ENCODE results near the gene PLEKHM3.
"Not testable (repeated sequence)": the region's sequence is repeated elsewhere in the genome, so short reads cannot be mapped to it uniquely, and the experiment has no call there.

The PLEKHM3 gene

DNA sequence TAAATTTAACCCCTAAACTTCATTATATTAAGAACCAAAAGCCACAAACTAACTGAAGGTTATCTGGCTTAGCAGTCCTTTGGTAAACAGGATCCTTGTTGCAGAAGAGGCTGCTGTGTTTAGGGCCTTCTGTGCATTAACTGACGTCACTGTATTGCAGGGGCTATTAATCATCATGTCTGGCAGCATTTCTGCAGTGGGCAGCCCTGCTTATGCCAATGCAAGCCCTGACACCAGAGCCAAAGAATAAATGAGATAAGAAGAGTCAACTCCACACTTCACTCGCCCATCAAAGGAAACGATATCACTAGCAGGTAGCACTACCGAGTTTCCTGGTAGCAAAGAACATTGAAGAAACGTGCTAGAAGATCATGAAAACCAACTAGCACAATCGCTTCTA, 110.6 kb downstream of the PLEKHM3 start:
- Histone ChIP-seq H3K9me3 (ENCODE audit: control insufficient read depth in 5 of 5, low read length in 5 of 5) (no peaks in the 10 kb centered on the region), H3K9ac (ENCODE audit: low read length in 5 of 5) (no peak overlapping the region), H3K27me3 (ENCODE audit: control insufficient read depth in 5 of 5, insufficient read depth in 4 of 5, low read length in 5 of 5) (no peaks in the 10 kb centered on the region), H3K36me3 (ENCODE audit: control insufficient read depth in 5 of 5, insufficient read depth in 5 of 5, low read length in 5 of 5) (peaks cover 0 to 7% (median 4%) of the 10 kb centered on the region in 5 donors), H3K4me1 (ENCODE audit: control insufficient read depth in 5 of 5, insufficient read depth in 5 of 5, low read length in 5 of 5) (no peaks in the 10 kb centered on the region), H3K27ac (ENCODE audit: low read depth, low read length) (no peak overlapping the region), H3K4me3 (ENCODE audit: low read depth in 1 of 5, low read length in 5 of 5) (no peak overlapping the region)

DNA sequence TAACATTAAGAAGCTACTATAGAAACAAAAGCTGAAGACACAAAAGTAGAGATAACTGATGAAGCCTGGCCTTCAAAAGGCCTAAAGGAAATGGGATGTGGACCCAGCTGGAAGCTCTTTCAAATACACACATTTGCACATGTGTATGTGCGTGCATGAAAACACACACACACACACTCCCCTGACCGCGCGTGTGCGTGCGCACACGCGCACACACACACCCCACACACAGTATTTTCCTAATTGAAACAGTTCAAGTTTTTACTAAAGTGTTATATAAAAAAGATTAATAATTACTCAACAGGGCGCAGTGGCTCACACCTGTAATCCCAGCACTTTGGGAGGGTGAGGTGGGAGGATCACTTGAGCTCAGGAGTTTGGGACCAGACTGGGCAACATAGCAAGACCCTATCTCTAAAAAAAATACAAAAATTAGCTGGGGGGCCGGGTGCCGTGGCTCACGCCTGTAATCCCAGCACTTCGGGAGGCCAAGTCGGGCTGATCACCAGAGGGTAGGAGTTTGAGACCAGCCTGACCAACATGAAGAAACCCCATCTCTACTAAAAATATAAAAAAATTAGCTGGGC, 111.5 kb downstream of the PLEKHM3 start:
- no peak overlapping the region for H3K9ac ChIP-seq (ENCODE audit: low read length in 5 of 5)
- no peaks in the 10 kb centered on the region for H3K27me3 ChIP-seq (ENCODE audit: control insufficient read depth in 5 of 5, insufficient read depth in 4 of 5, low read length in 5 of 5)
- H3K27ac ChIP-seq (ENCODE audit: low read depth, low read length): no peak overlapping the region
- no peaks in the 10 kb centered on the region for H3K9me3 ChIP-seq (ENCODE audit: control insufficient read depth in 5 of 5, low read length in 5 of 5)
- peaks cover 0 to 6% (median 2%) of the 10 kb centered on the region in 5 donors for H3K36me3 ChIP-seq (ENCODE audit: control insufficient read depth in 5 of 5, insufficient read depth in 5 of 5, low read length in 5 of 5)
- no peaks in the 10 kb centered on the region for H3K4me1 ChIP-seq (ENCODE audit: control insufficient read depth in 5 of 5, insufficient read depth in 5 of 5, low read length in 5 of 5)
- H3K4me3 ChIP-seq (ENCODE audit: low read depth in 1 of 5, low read length in 5 of 5): no peak overlapping the region

DNA sequence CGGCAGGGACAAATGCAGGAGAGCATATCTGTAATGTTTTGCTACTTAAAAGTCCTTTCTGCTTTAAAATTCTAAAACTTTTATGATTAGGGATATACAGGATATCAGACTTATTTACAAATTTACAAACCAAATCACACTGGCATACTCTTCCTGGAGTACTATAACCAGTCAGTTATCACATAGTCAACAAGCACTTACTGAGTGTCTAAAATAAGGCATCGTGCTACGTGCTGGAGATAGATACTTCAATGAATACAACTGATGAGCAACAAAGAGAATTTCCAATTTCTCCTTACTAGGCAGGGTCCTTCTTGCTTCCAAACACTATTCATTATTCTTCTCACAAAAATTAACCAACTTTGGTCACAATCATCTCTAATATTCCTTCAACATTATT, 113.5 kb downstream of the PLEKHM3 start:
- H3K27ac ChIP-seq (ENCODE audit: low read depth, low read length): no peak overlapping the region
- no peaks in the 10 kb centered on the region for H3K9me3 ChIP-seq (ENCODE audit: control insufficient read depth in 5 of 5, low read length in 5 of 5)
- H3K27me3 ChIP-seq (ENCODE audit: control insufficient read depth in 5 of 5, insufficient read depth in 4 of 5, low read length in 5 of 5): no peaks in the 10 kb centered on the region
- no peaks in the 10 kb centered on the region for H3K4me1 ChIP-seq (ENCODE audit: control insufficient read depth in 5 of 5, insufficient read depth in 5 of 5, low read length in 5 of 5)
- H3K4me3 ChIP-seq (ENCODE audit: low read depth in 1 of 5, low read length in 5 of 5): no peak overlapping the region
- H3K36me3 ChIP-seq (ENCODE audit: control insufficient read depth in 5 of 5, insufficient read depth in 5 of 5, low read length in 5 of 5): peaks cover 0 to 6% (median 0%) of the 10 kb centered on the region in 5 donors
- no peak overlapping the region for H3K9ac ChIP-seq (ENCODE audit: low read length in 5 of 5)

DNA sequence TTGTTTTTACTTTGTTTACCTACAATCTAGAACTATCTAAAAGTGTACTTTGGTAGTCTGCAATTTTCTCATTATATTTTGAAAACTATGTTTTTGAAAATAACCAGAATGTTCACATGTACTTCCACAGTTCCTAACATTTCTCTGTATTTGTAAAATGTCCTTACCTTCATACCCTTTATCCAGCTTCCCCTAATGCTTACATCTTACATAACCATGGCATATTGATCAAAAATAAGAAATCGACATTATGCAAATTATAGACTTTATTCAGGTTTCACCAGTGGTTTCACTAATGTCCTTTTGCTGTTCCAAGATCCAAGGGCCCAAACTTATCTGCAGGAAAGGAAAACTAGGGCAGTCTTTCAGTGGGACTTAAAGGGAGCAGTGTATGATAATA, 114.1 kb downstream of the PLEKHM3 start:
- H3K27ac ChIP-seq (ENCODE audit: low read depth, low read length): no peak overlapping the region
- no peak overlapping the region for H3K9ac ChIP-seq (ENCODE audit: low read length in 5 of 5)
- H3K27me3 ChIP-seq (ENCODE audit: control insufficient read depth in 5 of 5, insufficient read depth in 4 of 5, low read length in 5 of 5): no peaks in the 10 kb centered on the region
- peaks cover 0 to 6% (median 0%) of the 10 kb centered on the region in 5 donors for H3K36me3 ChIP-seq (ENCODE audit: control insufficient read depth in 5 of 5, insufficient read depth in 5 of 5, low read length in 5 of 5)
- no peaks in the 10 kb centered on the region for H3K9me3 ChIP-seq (ENCODE audit: control insufficient read depth in 5 of 5, low read length in 5 of 5)
- no peak overlapping the region for H3K4me3 ChIP-seq (ENCODE audit: low read depth in 1 of 5, low read length in 5 of 5)
- no peaks in the 10 kb centered on the region for H3K4me1 ChIP-seq (ENCODE audit: control insufficient read depth in 5 of 5, insufficient read depth in 5 of 5, low read length in 5 of 5)

DNA sequence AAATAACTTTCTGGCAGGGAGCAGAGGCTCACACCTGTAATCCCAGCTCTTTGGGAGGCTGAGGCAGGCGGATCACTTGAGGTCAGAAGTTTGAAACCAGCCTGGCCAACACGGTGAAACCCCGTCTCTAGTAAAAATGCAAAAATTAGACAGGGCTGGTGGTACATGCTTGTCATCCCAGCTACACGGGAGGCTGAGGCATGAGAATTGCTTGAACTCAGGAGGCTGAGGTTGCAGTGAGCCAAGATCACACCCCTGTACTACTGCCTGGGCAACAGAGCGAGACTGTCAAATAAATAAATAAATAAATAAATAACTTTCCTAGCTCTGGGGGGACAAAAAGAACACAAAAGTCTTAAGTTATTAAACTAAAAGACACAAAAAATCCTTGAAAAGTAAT, 118.8 kb downstream of the PLEKHM3 start:
- not testable (repeated sequence) for H3K4me3 ChIP-seq (ENCODE audit: low read depth in 1 of 5, low read length in 5 of 5); H3K9ac ChIP-seq (ENCODE audit: low read length in 5 of 5); H3K27ac ChIP-seq (ENCODE audit: low read depth, low read length); H3K27me3 ChIP-seq (ENCODE audit: control insufficient read depth in 5 of 5, insufficient read depth in 4 of 5, low read length in 5 of 5); H3K36me3 ChIP-seq (ENCODE audit: control insufficient read depth in 5 of 5, insufficient read depth in 5 of 5, low read length in 5 of 5); H3K9me3 ChIP-seq (ENCODE audit: control insufficient read depth in 5 of 5, low read length in 5 of 5); H3K4me1 ChIP-seq (ENCODE audit: control insufficient read depth in 5 of 5, insufficient read depth in 5 of 5, low read length in 5 of 5)

DNA sequence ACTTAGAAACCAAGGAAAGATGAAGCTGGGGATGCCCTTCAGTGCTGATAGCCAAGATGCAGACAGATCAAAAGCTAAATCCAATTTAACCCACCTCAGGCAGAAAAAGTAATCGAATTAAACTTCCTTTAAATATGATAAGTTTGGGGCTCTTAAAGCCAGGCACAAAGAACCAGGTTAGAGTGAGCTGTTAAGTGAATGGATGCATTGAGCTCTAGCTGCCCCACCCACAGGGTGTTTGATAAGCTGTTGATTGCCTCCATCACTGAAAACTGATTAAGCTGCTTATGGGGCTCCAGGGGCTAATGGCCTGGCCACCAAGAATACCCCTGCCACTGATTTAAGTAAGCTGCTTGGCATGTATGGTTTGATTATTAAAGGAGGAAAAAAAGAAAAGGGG, 119.8 kb downstream of the PLEKHM3 start:
- Histone ChIP-seq H3K9me3 (ENCODE audit: control insufficient read depth in 5 of 5, low read length in 5 of 5) (no peaks in the 10 kb centered on the region), H3K9ac (ENCODE audit: low read length in 5 of 5) (no peak overlapping the region), H3K27me3 (ENCODE audit: control insufficient read depth in 5 of 5, insufficient read depth in 4 of 5, low read length in 5 of 5) (no peaks in the 10 kb centered on the region), H3K36me3 (ENCODE audit: control insufficient read depth in 5 of 5, insufficient read depth in 5 of 5, low read length in 5 of 5) (peaks cover 1 to 16% (median 11%) of the 10 kb centered on the region in 5 donors), H3K4me3 (ENCODE audit: low read depth in 1 of 5, low read length in 5 of 5) (no peak overlapping the region), H3K4me1 (ENCODE audit: control insufficient read depth in 5 of 5, insufficient read depth in 5 of 5, low read length in 5 of 5) (no peaks in the 10 kb centered on the region), H3K27ac (ENCODE audit: low read depth, low read length) (no peak overlapping the region)

DNA sequence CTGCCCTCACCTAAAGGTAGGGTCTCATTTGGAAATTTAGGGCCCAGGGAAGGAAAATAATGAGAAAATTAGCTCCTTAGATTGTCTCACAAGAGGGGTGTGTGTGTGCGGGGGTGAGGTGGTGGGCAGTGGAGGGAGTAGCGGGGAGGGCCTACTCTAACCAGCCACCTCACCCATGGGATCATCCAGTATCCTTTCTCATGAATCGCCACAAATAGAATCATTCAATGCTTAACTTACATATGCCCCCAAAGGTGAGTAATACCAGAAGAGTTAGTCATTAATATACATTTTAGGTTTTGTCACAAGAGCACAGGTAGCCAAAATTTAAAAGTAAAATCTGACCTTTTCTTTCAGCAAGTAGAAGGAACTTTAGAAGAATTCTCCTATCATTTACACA, 122.1 kb downstream of the PLEKHM3 start:
- Histone ChIP-seq H3K9ac (ENCODE audit: low read length in 5 of 5) (no peak overlapping the region), H3K4me1 (ENCODE audit: control insufficient read depth in 5 of 5, insufficient read depth in 5 of 5, low read length in 5 of 5) (no peaks in the 10 kb centered on the region), H3K27me3 (ENCODE audit: control insufficient read depth in 5 of 5, insufficient read depth in 4 of 5, low read length in 5 of 5) (no peaks in the 10 kb centered on the region), H3K36me3 (ENCODE audit: control insufficient read depth in 5 of 5, insufficient read depth in 5 of 5, low read length in 5 of 5) (peaks cover 7 to 26% (median 19%) of the 10 kb centered on the region in 5 donors), H3K9me3 (ENCODE audit: control insufficient read depth in 5 of 5, low read length in 5 of 5) (no peaks in the 10 kb centered on the region), H3K4me3 (ENCODE audit: low read depth in 1 of 5, low read length in 5 of 5) (no peak overlapping the region), H3K27ac (ENCODE audit: low read depth, low read length) (no peak overlapping the region)

DNA sequence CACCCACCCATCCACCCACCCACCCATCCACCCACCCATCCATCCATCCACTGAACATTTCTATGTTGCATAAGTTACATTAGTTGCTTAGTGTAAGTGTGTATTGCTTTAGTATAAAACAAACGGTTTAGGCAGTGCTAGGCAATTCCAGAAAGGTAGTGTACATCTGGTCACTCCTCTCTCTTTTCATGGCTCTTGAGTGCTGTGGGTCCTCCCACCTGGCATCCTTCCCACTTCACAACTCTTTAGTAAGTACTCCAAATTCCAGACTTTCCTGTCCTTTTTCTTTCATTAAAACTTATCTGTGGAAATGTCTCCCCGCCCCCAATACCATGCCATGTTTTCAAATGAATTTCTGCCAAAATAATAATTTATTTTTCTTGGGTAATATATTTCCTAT, 122.5 kb downstream of the PLEKHM3 start:
- no peaks in the 10 kb centered on the region for H3K9me3 ChIP-seq (ENCODE audit: control insufficient read depth in 5 of 5, low read length in 5 of 5)
- no peak overlapping the region for H3K9ac ChIP-seq (ENCODE audit: low read length in 5 of 5)
- H3K36me3 ChIP-seq (ENCODE audit: control insufficient read depth in 5 of 5, insufficient read depth in 5 of 5, low read length in 5 of 5): peaks cover 7 to 28% (median 19%) of the 10 kb centered on the region in 5 donors
- no peak overlapping the region for H3K4me3 ChIP-seq (ENCODE audit: low read depth in 1 of 5, low read length in 5 of 5)
- no peaks in the 10 kb centered on the region for H3K4me1 ChIP-seq (ENCODE audit: control insufficient read depth in 5 of 5, insufficient read depth in 5 of 5, low read length in 5 of 5)
- no peaks in the 10 kb centered on the region for H3K27me3 ChIP-seq (ENCODE audit: control insufficient read depth in 5 of 5, insufficient read depth in 4 of 5, low read length in 5 of 5)
- H3K27ac ChIP-seq (ENCODE audit: low read depth, low read length): no peak overlapping the region

DNA sequence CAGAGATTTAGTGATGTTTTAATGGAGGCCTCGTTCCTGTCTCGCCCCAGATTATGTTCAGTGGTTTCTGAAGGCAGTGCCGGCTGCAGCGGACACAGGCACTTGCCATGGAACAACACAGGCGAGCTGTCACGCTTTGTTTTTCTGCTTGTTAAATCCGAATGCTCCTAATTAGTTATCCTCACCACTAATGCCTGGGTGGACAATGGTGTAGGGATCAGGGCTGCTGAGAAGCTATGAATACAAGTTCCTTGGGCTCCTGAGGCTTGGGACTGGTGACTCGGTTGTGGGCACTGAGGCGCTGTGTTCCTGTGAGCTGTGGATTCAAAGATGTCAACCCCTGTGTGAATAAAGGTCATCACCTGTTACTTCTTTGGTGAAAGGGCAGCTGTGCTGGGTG, 123.5 kb downstream of the PLEKHM3 start:
- Histone ChIP-seq H3K4me1 (ENCODE audit: control insufficient read depth in 5 of 5, insufficient read depth in 5 of 5, low read length in 5 of 5) (peaks cover 0 to 4% (median 0%) of the 10 kb centered on the region in 5 donors), H3K9me3 (ENCODE audit: control insufficient read depth in 5 of 5, low read length in 5 of 5) (no peaks in the 10 kb centered on the region), H3K27ac (ENCODE audit: low read depth, low read length) (no peak overlapping the region), H3K9ac (ENCODE audit: low read length in 5 of 5) (no peak overlapping the region), H3K4me3 (ENCODE audit: low read depth in 1 of 5, low read length in 5 of 5) (no peak overlapping the region), H3K27me3 (ENCODE audit: control insufficient read depth in 5 of 5, insufficient read depth in 4 of 5, low read length in 5 of 5) (no peaks in the 10 kb centered on the region), H3K36me3 (ENCODE audit: control insufficient read depth in 5 of 5, insufficient read depth in 5 of 5, low read length in 5 of 5) (peaks cover 7 to 32% (median 19%) of the 10 kb centered on the region in 5 donors)

DNA sequence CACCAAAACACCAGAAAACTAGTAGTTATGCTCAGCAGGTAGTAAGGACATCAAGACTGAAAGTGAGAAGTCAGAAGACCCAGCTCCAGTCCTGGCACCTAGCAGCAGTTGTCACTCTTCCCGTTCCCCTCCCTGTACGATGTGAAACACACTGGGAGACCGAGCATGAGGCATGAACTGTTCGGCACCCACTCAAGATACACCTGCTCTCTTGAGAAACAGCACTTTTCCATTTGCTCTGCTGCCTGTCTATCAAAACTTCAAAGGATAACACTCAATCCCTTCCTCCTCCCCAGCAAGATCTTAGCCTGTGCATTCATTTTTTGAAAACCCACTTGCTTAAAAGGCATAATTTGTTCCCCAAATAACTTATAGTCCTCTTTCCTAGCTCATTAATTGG, 123.9 kb downstream of the PLEKHM3 start:
- H3K27ac ChIP-seq (ENCODE audit: low read depth, low read length): no peak overlapping the region
- peaks cover 0 to 8% (median 0%) of the 10 kb centered on the region in 5 donors for H3K4me1 ChIP-seq (ENCODE audit: control insufficient read depth in 5 of 5, insufficient read depth in 5 of 5, low read length in 5 of 5)
- H3K4me3 ChIP-seq (ENCODE audit: low read depth in 1 of 5, low read length in 5 of 5): no peak overlapping the region

DNA sequence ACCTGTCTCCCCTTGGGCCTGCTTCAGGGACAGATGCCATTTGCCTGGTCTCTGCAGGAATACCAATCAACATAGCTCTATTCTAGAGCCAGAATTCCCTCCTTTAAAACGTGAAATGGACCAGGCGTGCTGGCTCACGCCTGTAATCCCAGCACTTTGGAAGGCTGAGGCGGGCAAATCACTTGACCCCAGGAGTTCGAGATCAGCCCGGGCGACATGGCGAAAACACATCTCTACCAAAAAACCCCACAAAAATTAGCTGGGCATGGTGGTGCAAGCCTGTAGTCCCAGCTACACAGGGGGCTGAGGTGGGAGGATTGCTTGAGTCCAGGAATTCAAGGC, 127.0 kb downstream of the PLEKHM3 start:
- Histone ChIP-seq H3K36me3 (ENCODE audit: control insufficient read depth in 5 of 5, insufficient read depth in 5 of 5, low read length in 5 of 5) (peaks cover 7 to 32% (median 19%) of the 10 kb centered on the region in 5 donors), H3K9ac (ENCODE audit: low read length in 5 of 5) (no peak overlapping the region), H3K4me3 (ENCODE audit: low read depth in 1 of 5, low read length in 5 of 5) (no peak overlapping the region), H3K4me1 (ENCODE audit: control insufficient read depth in 5 of 5, insufficient read depth in 5 of 5, low read length in 5 of 5) (peaks cover 0 to 19% (median under 1%) of the 10 kb centered on the region in 5 donors), H3K27me3 (ENCODE audit: control insufficient read depth in 5 of 5, insufficient read depth in 4 of 5, low read length in 5 of 5) (no peaks in the 10 kb centered on the region), H3K27ac (ENCODE audit: low read depth, low read length) (no peak overlapping the region), H3K9me3 (ENCODE audit: control insufficient read depth in 5 of 5, low read length in 5 of 5) (no peaks in the 10 kb centered on the region)

More for the DNA sequence above, 123.9 kb downstream of the PLEKHM3 start:
- Histone ChIP-seq H3K27me3 (ENCODE audit: control insufficient read depth in 5 of 5, insufficient read depth in 4 of 5, low read length in 5 of 5) (no peaks in the 10 kb centered on the region), H3K36me3 (ENCODE audit: control insufficient read depth in 5 of 5, insufficient read depth in 5 of 5, low read length in 5 of 5) (peaks cover 7 to 32% (median 19%) of the 10 kb centered on the region in 5 donors), H3K9me3 (ENCODE audit: control insufficient read depth in 5 of 5, low read length in 5 of 5) (no peaks in the 10 kb centered on the region), H3K9ac (ENCODE audit: low read length in 5 of 5) (no peak overlapping the region)

All from subcutaneous abdominal adipose tissue (tissue), 5 donors.